CD4-positive, alpha-beta T cell treated with Interferon gamma for 1 hour (primary cell): ENCODE measurements around the gene SAP30L.

ENCODE experiments used
- DNase-seq: peaks from one replicate; pipeline ENCODE4 v3.0.0-alpha.2; 2020

The SAP30L gene

DNA sequence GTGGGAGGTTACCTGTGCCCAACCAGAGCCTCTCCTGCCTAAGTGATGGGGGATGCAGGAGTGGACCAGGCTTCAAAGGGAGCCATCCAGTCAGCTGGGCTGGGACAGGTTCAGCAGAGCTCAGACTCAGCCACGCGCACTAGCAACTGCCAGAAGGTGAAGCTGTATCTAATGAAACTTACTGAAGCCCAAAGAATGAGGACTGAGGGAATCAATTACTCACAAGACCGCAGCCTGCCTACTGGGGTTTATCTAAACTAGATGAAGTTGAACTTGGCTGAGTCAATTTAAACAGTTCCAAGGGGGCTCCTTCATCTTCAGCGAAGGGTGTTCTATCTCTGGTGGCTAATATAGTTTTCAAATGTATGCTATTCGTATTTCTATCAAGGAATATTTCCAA lies 20.9 kb downstream of the SAP30L start:
- no peak for DNase-seq

DNA sequence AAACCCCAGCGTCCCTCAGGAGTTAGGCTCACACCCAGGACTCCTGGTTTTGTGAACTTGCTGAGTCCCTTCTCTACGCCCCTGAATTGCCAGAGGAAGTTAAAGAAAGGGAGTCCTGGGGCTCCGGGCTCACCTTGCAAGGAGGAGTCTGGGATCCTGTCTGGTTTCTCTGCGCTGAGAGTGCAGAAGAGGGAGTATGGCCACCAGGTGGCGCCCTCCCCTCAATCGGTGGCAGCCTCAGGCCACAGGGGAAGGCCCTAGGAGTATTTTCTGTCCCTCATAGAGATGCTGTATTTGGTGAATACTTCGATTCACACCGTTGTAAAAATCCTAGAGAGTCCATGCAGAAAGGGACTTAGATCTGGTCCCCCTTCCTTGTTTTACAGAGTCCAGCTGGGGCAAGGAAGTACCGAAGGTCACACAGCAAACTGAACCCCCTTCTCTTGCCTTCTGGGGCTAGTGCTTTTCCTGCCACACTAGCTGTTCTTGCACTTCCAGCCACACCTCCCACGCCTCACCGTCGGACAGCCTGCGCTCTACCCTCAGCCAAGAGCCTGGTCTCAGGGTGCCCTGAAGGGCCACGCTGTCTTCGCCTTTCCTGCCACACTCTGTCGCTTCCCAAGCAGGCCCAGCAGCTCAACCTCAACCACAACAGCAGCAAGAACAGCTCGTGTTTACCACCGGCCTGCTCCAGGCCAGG lies 22.0 kb downstream of the SAP30L start:
- peak; percentile 45 for DNase-seq

DNA sequence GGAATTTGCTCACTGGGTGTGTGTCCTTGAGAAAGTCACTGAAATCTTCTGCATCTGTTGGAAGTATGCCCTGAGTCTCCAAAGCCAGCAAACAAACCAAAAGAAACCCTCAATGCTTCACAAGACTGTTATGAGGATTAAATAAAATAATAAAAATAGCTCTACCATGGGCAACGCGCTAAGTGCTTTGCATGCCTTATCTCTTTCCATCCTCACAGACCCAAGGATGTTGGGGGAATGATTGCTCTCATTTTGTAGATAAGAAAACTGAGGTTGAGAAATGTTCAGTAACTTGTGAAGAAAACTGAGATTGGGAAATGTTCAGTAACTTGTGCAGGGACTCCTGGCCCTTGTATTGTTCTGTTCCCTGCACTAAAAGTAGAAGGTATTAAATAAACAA lies 24.3 kb downstream of the SAP30L start:
- DNase-seq = no peak

DNA sequence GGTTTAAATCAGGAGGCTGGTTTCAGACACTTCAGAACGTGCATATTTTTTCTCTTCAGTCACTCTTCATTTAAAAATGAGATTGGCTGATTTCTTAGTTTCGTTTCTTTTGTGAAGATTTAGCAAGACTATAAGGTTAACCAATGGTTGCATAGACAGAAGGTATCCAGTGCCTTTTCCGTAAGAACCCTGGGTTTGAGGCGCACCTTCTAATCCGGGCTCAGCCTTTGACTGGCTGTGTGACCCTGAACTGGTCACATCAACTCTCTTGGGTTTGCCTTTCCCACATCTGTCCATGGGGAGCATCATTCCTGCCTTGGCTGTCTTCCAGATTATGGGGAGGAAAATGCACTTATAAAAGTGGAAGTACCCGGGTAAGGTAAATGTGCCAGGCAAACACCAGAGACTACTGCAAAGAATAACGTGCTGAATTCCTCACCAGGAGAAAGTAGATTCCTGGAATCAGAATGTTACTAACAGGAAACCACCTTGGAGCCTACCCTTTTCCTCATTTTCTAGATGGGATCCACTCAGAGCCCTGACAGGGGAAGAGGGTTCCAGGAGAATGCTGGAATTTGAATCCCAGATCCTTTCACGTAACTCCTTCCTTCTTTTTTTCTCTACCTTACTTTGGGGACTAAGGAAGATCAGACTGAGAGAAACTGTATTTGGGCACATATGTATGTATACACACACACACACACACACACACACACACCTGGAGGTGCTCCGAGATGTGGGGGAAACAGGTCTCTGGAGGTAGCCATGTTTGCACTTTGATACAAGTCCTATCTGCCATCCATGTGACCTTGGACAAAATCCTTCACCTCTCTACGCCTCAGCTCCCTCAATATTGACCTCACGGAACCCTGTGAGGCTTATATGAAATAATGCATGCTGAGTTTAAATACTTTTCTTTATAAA lies 25.4 kb downstream of the SAP30L start:
- DNase-seq = no peak

DNA sequence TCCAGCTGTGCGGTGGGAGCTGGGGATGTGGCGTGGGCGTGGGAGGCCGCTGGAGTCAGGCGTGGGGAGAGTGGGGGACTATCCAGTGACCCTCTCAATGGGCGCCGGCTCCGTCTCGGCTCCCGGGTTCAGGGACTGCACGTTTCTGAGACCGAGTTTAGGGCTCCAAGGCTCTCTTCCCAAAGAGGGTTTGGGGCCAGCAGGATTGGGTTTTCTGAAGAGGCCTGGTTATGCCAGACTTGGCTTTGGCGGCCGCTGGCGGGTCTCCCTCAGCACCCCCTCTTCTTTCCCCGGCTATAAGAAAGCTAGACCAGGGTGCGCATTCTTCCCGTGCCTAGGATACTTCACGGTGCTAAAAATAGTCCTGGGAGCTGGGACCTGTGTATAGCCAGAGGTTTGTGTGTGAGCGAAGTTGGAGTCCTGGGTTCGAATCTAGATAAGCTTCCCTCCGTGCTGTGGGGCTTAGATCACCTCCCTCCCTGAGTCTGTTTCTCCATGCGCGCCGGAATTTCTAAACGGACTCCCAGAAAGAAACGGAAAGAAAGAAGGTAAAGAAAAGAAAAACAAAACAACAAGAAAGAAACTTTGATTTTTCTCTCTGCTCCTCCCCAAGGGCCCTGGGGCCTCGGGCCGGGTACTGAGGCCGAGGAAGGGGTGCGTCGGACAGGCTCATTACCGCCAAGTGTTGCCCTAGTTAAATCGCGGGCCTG lies 27.2 kb downstream of the SAP30L start:
- no peak for DNase-seq

DNA sequence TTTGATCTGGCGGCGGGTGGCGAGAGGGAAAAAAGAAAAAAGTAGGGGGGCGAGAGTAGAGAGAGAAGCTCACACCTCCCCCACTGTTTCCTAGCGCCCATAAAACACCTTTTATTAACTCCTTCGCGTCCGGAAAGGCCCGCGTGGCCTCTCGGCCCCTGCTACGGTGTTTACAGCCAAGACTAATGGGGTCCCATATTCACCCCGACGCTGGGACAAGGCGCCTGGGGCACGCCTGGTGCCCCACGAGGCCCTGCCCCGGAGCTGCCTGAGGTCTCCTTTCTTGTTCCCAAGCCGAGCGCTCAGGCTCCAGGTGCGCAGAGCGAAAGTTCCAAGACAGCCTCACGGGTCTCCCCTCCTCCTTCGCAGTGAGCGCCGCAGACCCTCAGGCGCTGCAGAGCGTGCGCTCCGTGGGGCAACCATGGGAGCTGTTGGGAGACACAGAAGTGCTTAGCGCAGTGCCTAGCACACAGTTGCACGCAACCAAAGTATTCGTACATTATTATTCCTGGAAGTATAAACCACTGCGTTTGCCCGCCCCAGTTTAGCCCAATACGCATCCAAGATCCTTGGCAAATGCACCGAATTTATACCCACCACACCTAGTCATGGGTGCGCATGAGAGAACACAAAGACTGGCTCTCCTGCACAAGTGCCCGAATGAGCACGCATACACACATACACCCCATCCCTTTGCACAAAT lies 27.9 kb downstream of the SAP30L start:
- DNase-seq = no peak

DNA sequence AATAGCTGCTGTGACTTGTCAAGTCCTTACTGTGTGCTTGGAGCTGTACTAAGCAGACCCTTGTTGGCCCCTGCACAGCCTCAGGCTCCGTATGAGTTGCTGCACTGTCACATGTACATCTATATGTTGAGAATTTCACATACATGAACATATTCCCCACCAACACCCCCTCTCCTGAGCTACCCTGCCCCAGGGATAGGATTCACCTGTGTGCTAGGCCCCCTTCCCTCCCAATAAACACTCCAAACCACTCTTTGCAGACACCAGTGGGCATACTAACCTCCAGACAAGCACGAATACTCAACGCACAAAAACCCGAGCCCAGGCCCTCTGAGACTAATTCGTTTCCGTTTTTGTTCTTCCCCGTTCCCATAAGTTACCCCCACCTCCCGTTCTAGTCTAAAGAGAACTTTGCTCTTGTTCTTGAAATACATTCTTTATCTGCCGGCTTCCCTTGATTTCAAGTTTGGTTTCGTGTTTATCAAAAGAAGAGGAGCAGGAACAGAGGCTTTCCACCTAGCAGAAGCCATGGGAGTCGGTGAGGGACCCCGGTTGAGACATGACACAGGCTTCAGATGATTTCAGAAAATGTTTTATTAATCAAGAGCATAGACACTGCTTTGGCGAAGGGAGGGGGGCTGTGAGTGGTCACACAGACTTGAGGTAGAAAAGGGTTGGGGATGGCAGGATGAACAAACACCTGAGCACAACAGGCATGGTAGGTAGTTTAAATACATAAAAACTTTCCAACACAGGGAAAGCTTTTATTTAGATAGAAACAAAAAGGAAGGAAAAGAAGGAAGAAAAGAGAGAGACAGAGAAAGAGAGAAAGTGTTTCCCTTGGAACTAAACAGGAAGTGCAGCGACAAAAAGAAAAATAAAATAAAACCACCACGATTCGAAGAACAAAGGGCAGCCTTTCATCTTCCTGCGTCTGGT lies 28.9 kb downstream of the SAP30L start:
- no peak for DNase-seq

DNA sequence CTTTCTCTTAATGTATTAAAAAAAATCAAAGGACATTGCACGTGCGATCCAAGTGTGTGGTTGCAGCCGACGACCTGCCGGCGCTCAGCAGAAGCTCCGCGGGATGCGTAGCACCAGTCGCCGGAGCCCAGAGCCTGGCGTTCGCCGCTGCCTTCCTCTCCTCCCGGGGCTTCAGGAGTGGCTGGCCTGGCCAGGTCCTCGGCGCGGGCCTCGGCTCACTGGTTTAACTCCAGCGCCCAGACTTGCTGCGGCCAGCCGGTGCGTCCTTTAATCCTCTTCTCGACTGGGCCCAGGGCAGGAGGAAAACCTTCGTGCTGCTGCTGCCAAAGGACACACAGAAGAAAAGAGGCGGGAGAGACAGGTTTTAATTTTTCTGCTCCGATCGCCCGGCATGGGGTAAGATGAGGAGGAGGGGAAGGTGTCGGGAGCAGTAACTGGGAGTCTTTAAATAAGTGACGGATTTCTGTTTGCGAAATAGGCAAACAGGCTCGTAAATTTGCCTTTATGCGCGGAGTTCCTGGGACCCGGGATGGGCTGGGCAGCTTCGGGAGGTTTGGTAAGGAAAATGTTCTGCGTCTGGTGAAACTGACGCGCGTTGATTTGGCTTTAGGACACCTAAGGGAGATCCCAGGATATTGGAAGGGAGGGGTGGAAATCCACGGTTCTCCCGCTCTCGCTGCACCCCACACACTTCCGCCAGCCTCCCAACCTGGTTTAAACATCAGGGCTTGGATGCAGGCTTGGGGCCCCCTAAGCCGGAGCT lies 30.0 kb downstream of the SAP30L start:
- DNase-seq = no peak

DNA sequence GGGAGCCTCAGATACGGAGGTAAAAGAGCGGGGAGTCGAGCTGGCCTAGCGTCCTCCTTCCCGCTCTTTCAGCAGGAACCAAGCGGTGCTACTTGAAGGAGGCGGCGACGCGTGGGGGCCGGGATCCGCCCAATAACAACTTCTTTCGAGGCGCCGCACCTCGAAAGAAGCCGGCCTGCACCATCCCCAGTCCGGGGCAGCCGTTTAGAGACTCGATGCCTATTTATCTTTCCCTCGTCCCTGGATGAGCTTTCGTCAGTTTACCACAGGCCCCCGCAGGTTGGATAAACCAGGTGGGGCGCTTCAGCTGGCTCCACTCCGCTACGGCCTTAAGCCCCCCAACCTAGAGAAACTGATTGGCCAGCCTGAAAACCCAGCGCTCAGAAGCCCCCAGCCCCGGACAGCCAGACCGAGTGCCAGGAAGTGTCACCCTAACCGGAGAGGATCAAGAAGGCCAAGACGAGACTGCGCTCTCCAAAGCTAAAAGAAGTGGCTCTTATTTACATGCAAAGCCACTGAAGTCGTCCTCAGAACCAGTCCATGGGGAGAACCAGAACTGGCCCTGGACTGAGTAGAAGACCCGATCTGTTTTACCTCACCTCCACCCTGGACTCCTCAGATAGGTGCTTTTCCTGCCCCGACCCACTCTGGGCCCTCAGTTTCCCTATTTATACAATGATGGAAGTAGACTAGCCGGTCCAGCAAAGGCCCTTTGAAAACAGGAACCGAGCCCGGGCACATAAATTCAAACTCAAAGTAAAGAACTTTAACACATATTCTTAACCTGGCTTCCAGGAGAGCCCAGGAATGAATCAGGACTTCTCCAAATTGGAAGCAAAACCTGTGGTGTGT lies 30.8 kb downstream of the SAP30L start:
- DNase-seq = no peak

DNA sequence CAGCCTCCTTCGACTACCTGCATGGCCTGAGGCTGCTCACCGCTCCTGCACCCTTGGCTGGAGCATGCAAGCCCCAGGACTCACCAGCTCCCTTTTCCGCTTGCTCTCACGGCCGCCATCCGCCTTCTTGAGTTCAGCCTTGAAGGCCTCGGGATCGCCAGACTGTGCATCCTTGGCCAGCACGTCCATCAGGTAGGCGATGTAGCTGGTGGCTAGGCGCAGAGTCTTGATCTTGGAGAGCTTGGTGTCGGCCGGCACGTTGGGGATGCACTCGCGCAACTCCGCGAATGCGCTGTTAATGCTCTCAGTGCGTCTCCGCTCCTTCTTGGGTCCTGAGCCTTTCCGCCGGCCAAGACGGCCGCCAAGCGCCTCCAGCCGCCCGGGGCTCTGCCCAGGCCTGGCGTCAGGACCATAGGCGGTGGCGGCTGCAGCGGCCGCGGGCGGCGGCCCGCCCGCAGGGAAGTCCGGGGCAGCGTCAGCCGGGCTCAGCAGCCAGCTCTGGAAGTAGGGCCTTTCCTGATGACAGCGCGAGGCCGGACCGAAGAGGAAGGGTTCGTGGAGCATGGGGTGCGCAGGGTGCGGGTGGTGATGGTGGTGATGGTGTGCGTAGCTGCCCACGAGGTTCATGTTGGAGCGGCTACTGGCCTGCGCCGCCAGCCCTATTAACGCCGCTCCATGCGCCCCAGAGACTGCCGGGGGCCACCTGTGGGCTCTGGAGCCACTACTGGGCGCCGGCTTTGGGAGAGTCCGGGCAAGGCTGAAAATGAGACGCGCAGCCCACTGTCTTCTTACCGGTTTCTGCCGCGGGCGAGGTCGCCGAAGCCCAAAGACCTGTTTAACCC lies 31.8 kb downstream of the SAP30L start:
- no peak for DNase-seq

DNA sequence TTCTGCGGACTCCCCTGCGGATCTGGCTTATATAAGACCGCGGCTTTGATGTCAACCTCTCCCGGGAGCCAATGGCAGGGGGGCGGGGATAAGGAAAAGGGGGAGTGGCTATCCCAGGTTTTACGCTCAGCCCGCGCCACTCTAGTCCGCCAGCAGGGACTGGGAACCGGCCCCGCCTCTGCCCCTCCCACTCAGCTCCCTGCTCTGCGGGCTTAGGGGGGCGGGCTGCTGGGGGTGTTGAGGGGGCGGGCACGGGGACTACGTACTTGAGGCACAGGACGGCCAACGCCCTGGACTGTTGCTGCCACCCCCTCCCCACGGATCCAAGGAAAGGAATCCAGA lies 32.4 kb downstream of the SAP30L start, which contains the start of gene HAND1:
TSS of gene HAND1 (minus strand) at position 4 of the 342 bp plus-strand sequence. CDS start 219 bp downstream, outside the sequence.
- DNase-seq = no peak

DNA sequence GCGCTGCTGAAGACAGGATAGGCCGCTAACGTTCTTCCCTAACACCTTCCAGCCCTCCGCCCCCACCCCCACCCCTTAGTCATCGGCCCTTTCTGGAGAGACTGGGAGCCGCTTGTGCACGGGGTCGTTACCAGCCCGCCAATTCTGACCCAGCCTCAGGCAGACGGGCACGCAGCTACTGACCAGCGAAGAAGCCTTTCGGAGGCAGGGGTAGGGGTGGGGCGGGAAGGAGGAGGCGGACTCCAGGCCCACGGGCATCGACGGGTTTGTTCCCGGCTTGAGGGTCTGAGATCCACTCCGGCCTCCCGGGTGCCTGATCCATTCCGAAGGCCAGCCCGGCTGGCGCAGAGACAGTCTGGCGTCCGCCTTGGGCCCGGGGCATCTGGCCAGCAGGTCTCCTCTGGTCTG lies 33.0 kb downstream of the SAP30L start:
- DNase-seq = no peak

DNA sequence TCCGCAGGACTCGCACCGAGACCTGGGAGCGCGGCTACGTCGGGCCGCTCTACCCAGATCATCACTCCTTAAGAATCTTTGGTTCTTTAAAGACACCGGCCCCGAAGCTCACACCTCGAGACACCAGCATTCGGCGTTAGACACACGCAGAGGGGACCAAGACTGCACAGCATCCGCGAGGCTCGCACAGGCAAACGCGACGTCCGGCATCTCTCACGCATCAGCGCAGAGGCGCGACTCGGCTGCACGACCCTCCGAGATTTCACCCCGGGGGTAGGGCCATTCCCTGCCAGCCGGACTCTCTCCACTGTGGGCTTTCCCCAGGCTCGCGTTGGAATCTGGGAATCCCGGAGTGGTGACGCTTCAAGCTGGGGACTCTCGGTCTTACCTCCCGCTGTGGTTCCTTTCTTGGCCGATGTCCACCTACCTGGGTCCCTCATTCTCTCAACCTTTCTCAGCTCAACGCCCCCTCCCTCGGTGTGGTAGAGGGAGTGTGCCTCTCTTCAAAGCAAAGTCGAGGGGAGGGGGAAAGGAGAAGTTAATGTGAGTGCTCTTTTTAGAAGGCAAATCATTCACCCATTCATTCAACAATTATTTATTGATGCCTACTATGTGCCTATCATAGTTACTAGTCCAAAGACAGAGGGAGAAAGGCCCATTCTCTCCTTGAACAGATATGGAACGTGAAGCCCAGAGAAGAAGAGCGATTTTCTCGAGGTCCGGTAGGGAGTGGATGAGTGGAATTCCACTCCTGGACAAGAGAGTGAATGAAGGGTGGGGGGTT lies 33.6 kb downstream of the SAP30L start:
- no peak for DNase-seq

DNA sequence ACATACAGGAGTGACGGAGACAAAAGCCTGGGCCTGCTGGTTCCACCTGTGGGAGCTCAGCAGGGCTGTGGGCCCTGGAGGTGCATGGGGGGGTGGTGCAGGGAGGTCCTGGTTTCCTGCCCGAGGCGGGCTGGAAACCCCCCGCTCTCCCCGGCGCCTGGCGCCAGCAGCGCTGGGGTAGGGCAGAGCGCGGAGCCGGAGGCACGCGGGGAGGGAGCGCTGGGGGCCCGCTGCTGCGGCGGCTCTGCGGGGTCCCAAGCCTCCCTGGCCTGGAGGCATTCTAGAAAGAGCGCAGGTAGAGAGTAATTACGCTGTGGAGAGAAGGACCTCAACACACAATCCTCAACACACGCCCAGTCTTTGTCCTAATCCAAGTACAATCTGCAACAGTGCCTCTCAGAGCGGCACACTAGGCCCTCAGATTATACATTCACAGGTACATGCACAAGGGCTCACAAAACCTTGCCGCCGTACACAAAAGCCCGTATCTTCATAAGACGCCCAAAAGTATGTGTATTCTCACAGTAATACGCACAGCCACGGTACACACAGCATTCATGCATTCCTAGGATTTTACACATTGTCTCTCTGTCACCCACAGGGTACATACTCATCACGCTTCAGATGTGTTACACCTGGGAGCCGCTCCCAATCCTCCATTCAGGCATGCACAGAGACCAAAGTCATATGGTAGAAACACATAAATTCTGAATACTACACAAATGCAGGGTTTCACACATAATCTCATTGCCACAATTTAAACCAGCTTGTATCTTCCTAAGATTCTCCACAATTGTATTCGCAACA lies 34.4 kb downstream of the SAP30L start:
- no peak for DNase-seq

DNA sequence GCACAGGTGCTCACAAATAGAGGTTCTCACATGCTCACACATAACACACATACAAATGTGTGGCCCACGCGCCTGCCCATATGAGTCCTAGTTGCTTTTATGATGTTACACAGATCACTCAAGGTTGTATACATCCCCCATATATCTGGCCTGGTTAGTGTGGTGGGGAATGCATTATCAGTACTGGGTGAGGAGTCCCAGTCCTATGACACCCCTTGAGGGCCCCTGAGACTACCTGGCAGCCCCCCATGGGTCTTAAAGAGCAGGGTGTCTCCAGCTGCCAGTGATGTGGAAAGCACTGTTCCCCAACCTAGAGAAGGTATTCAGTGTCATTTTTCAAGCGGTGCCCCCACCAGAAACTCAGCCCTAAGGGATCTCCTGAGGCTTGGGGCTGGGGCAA lies 35.0 kb downstream of the SAP30L start:
- no peak for DNase-seq

DNA sequence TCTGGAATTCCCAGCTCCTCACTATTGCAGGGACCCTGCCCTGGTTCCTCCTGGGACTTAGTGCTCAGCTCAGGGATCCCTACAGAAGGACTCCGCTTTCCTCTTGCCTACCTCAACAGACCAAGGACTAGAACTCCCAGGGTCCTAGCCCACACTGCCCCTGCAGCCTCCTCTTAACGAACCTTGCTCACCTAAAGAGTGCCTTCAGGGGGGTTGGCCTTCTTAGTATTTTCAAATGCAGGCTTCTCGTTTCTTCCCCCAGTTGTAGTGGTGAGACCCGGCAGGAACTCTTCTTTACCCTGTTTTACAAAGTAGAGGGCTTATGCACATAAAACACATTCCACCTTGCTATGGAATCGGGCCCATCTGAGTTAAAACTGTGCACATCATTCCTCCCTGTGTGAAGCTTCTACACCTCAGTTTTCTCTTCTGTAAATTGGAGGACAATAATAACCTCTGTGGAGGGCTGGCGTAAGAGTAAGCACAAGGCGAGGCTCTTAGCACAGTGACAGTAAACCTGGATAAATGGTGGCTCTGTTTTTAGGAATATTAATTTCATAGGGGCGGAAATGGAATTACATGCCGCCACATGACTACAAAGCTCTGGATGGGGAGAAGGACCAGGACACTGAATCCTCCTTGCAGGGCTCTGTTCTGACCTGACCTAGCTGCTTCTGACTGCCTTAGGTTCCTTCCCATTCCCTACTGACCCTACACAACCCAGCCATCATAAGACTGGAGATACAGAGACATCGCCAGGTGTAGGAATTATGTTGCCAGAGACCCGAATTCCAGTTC lies 36.0 kb downstream of the SAP30L start:
- no peak for DNase-seq
